Inflammatory macrophage treated with lipopolysaccharide for 1 hour (primary cell): ENCODE data around the gene FAM111A.

ENCODE experiments used
- DNase-seq, 2 donors: peaks; one replicate each; pipeline ENCODE4 v3.0.0-alpha.2; 2020 to 2022

Gene FAM111A

GRCh38 chr11:59180168-59180776 lies 37.6 kb downstream of the FAM111A start:
- no peak for DNase-seq

- DNase-seq: no peak
These were observed 38.3 kb downstream of the FAM111A start for GRCh38 chr11:59180907-59181306.

DNA sequence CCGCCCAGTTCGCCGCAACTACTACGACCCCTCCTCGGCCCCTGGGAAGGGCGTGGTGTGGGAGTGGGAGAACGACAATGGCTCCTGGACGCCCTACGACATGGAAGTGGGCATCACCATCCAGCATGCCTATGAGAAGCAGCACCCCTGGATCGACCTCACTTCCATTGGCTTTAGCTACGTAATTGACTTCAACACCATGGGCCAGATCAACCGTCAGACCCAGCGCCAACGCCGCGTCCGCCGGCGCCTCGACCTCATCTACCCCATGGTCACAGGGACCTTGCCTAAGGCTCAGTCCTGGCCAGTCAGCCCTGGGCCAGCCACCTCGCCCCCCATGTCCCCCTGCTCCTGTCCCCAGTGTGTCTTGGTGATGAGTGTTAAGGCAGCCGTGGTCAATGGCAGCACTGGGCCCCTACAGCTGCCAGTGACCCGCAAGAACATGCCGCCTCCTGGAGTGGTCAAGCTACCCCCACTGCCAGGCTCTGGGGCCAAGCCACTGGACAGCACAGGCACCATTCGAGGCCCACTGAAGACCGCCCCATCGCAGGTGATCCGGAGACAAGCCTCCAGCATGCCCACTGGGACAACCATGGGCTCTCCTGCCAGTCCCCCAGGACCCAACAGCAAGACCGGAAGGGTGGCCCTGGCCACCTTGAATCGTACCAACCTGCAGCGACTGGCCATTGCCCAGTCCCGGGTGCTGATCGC lies 39.2 kb downstream of the FAM111A start:
- no peak for DNase-seq

- no peak for DNase-seq
These were observed 39.9 kb downstream of the FAM111A start for GRCh38 chr11:59182457-59183151.

DNA sequence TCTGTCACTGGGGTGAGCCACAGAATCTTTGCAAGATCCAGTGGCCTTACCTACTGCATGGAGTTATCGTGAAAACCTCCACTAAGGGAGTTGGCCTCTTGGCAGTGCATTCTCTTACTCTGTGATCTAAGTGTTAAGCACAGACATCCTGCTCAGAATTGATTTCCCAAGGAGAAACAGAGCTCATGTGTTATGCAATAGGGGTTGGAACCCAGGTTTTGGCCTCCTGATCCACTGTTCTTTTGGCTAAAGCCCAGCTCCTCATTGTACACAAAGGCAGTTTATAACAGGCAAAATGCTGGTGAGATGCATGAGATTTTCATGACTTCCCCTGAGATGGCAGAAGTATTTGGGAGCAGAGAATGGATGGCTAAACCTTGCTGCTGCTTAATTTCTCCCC lies 41.1 kb downstream of the FAM111A start:
- DNase-seq: no peak

GRCh38 chr11:59184691-59185339 lies 42.2 kb downstream of the FAM111A start:
- no peak for DNase-seq

DNA sequence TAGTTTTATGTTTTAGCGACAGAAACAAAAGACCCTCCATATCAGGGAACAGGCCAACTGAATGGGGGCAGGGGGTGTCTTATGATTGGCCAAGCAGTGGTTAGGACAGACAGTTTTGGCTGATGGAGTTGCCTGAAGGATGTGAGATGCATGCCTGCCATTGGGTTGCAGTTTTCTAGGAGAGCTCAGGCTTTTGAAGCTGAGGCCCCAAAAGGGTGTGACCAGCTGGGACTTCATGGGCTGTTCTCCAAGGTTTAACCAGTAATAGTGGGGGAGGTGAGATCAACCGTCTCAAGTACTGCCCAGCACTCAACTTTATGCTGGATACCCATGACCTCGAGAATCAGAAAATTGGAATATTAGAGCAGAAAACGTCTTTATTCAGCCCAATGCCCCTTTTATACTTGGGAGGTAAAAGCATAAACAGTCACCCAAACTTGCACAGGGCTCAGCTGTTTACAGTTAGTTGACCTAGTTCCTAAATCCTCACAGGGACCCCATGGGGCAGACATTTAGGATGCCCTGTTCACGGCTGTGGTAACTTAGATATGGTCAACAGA lies 42.8 kb downstream of the FAM111A start:
- DNase-seq: no peak

GRCh38 chr11:59186130-59186594 lies 43.5 kb downstream of the FAM111A start:
- DNase-seq: peak in 1 of 2 donors; percentile 31

- DNase-seq: no peak
These were observed 44.4 kb downstream of the FAM111A start for GRCh38 chr11:59187035-59187434.

- DNase-seq: peak; percentile 48 to 85
These were observed 44.9 kb downstream of the FAM111A start for GRCh38 chr11:59187587-59187986.

DNA sequence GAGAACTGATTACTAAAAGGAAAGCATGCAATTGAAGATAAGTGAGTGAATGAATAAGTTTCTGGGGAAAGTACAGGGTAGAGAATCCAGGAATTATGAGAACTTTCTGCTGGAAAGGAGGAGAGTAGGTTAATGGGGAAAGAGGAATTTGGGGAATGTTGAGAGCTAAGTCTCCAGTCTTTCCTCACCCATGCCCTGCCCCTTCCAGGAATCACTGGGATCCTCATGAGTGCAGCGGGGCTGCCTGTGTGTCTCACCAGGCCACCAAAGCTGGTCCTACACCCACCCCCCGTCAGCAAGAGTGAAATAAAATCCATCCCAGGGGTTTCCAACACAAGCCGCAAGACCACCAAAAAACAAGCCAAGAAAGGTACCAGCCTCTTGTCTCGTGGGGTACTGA lies 46.3 kb downstream of the FAM111A start:
- no peak for DNase-seq

DNA sequence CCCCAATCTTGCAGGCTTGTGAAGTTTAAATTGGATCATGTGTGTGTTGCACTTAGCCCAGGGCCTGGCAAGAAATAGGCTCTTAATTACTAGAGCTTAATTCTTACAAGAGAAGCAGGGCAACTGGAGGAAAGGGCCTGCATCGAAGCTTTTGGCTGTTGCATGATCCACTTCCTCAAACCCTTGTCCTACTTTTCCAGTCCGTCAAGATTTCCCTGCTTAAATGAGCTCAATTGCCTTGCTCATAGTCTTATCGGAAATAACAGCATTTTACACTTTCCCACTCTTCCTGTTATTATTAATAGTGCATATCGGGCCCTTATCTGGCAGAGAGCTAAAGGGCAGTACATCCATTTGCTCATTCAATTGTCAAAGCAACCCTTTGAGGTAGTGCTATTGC lies 47.3 kb downstream of the FAM111A start:
- DNase-seq: peak; percentile 62 to 91

- DNase-seq: no peak
These were observed 48.4 kb downstream of the FAM111A start for GRCh38 chr11:59191095-59191494.

DNA sequence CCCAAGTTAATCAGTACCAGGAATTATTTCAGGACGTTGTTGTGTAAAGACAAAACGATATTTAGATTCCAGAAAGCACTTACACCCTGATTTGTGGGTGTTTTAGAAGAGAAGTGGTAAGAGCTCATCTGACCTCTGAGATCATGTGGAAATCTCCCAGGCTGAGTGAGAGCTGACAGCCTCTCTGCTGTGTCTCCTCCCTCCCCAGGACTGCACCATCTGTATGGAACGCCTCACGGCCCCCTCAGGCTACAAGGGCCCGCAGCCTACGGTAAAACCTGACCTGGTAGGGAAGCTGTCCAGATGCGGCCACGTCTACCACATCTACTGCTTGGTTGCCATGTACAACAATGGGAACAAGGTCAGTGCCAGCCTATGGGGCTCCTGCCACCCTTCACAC lies 49.2 kb downstream of the FAM111A start:
- peak; percentile 76 to 96 for DNase-seq

DNA sequence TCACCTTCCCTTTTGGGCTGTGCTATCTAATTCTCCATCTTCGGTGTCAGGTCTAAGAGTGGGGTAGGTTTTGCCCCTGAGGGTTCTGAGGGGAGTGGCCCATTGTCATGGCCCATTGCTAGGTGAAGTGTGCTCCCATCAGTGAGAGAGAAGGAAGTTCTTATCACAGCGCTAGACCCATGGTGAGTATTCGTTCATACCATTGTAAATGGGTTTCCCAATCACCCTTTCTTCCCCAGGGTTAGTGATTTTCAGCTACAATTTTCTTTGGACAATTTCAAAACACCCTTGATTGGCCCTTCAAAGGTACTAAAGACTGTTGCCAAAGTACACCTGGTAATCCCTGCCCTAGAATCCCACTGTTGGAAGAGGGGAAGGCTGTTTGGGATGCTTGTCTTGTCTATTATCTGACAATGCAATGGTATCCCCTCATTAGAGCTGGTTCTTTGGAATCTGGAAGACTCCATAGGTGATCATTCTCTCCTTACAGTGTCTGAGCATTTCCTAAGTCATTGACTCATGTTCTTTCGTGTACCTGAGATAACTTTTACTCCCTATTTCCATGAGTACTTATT lies 49.9 kb downstream of the FAM111A start:
- no peak for DNase-seq

GRCh38 chr11:59193587-59194130 lies 51.0 kb downstream of the FAM111A start:
- peak; percentile 43 to 72 for DNase-seq

- no peak for DNase-seq
These were observed 52.9 kb downstream of the FAM111A start for GRCh38 chr11:59195586-59195985.

- no peak for DNase-seq
These were observed 54.1 kb downstream of the FAM111A start for GRCh38 chr11:59196777-59197176.

DNA sequence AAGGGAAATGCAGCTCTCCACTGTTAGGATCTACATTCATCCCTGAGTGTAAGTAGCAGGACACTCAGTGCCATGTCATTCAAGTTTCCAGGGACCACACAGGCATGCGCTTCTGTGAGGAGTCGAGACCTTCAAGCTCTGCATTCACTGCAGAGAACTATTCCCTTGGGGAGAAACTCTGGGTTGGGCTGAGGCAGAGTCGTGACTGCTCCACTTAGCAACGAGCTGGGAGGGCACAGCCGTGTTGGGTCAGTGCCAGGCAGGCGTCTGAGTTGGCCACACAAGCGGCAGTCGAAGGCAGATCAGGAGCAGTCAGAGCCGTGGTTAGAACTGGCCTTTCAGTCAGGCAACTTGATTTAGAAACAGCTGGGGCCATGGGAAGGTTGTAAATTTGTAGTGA lies 55.3 kb downstream of the FAM111A start:
- DNase-seq: no peak

GRCh38 chr11:59198726-59199125 lies 56.1 kb downstream of the FAM111A start:
- peak; percentile 73 to 79 for DNase-seq

- DNase-seq: peak; percentile 79 to 93
These were observed 57.1 kb downstream of the FAM111A start for GRCh38 chr11:59199546-59200422.

DNA sequence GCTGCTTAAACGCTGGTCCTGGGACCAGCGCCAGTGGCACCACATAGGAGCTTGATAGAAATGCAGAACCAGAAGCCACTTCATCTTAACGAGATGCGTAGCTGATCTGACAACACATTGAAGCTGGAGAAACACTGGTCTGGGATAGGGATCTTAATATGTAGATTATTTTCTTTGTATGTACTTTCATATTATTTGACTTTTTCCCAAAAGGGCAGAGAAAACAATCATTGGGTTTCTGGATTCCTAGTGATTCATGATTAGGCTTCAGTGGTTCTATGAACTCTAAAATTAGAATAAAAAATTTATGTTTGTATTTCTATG lies 57.7 kb downstream of the FAM111A start:
- DNase-seq: peak in 1 of 2 donors; percentile 73
